GM10266 (cell line): ENCODE results near the gene PALLD.

Source experiments
- DNase-seq: peaks from one replicate; pipeline ENCODE4 v3.0.0; 2012; ENCODE audit errors: extremely low spot score
- CTCF ChIP-seq: IDR thresholded peaks from 2 replicates; pipeline ENCODE4 v1.5.1; 2012; ENCODE audit warnings: mild to moderate bottlenecking, low read depth; ENCODE audit not compliant: control insufficient read depth, insufficient read depth; ENCODE audit errors: missing control alignments

PALLD gene

DNA sequence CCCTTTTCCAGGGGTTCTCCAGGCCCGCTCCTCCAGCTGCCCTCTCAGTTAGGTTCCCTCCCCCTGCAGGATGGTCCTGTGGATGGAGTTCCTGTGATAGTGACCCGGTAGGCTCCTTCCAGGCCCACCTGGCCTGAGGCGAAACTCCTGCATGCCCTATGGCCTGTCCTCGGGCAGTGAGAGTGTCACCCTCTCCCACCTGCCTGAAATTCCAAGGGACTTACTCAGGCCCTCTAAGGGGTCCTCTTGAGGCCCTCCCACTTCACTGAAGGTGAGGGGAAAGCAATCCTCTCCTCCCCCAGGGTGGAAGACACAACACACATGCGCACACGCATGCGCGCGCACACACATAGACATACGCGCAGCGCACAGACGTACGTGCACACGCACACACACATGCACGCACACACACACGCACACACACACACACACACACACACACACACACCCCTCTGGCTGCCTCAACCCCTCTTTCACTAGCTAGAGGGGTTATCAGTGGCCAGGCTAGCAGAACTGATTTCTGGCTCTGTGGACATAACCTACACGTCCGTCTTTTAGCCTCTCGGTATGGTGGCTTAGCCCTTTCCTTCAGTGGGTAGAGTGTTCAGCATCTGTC, 297.3 kb downstream of the PALLD start:
- DNase-seq = no peak
- TF ChIP-seq CTCF = no peak

- no peak for DNase-seq
- TF ChIP-seq CTCF = no peak
Measured at GRCh38 chr4:168794881-168795280, 298.0 kb downstream of the PALLD start.

GRCh38 chr4:168795346-168795745, 298.5 kb downstream of the PALLD start:
- TF ChIP-seq CTCF = no peak
- no peak for DNase-seq

- no peak for DNase-seq
- no peak for TF ChIP-seq CTCF
Measured at GRCh38 chr4:168796362-168797106, 299.7 kb downstream of the PALLD start.

DNA sequence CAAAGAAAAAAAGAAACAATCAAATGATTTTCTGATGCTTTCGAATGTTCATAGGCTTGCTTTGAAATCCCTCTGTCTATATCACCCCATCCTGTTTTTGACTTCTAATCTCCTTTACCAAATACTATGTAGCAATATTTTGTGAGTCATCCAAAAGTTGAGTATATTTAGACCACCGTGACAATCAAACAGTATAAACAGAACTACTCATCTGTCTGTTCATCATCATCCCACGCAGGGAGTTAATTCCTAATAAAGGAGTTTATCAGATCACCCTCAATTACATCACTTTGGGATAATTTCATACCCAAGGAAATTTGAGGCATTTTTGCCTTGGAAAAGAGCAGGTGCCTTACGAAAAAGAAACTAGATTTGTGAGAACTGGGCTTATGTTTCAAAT, 300.3 kb downstream of the PALLD start:
- DNase-seq = no peak
- TF ChIP-seq CTCF = no peak

DNA sequence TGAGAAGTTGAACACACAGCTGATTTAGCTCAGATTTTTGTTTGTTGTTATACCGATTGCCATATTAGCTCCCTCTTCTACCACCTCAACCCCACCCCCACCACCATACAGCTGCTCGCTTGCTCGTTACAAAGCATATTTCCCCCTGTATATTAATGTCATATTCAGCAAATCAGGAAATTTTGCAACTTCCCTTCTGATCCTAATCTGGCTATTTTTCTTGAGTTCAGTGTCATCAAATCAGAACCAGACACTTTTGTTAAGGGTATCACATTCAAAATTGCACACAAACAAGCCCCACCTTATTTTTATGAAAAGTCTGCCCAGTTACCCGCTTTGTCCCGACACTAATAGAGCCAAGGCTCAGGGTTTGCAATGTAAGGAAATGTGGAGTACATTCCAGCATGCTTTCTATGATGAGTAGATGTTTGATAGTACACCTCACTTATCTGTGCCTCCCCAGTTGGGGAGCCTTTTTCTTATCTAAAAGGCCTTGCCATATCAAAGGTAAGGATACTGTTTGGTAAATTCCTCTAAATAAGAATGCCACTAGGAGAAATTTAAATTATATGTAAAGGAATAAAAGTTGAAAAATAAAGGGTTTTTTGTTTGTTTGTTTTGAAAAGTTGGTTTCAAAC, 301.0 kb downstream of the PALLD start:
- no peak for DNase-seq
- no peak for TF ChIP-seq CTCF

- no peak for DNase-seq
- TF ChIP-seq CTCF = no peak
Measured at GRCh38 chr4:168800926-168801325, 304.1 kb downstream of the PALLD start.
